A549 (cell line): ENCODE measurements around the gene SLC26A8. TPM values are rescaled to one million over a fixed set of nuclear protein-coding genes. Genes with fewer than 3 reads are reported as not detected.

Experiments used
- ATAC-seq, 2 experiments: fragments of 200-7000 bp in 1 of 2; fragments of >200 bp in 1 of 2; cut with Nextera tagmentation in 1 of 2; cut with Tn5 transposase in 1 of 2; 3 replicates each; pipeline versions ENCODE4 v1.8.0 to v1.9.1; 2018 to 2020; ENCODE audit warnings: mild to moderate bottlenecking in 1 of 2, moderate library complexity in 1 of 2
- CTCF ChIA-PET: fragments of 300-600 bp; sonication (Branson Sonifier 250); formaldehyde crosslinking; extraction: SDS; loops from one replicate; lab custom pipeline; 2021; ENCODE audit warnings: antibody characterized with exemption, inconsistent platforms; lab: Yijun Ruan, JAX
- POLR2A ChIA-PET: fragments of 350-600 bp; formaldehyde crosslinking; extraction: SDS; loops from one replicate; lab custom pipeline; 2021; ENCODE audit warnings: antibody characterized with exemption, inconsistent platforms; lab: Yijun Ruan, JAX
- DNase-seq, 2 experiments: peaks; one replicate each; pipeline versions ENCODE4 v3.0.0 to v3.0.0-alpha.2; 2011 to 2016; ENCODE audit warnings: low read depth in 1 of 2, low spot score in 1 of 2
- FAIRE-seq: peaks from 2 replicates; lab custom pipeline; 2011; peaks lifted over from hg19 to GRCh38; lab: Jason Lieb, UNC
- H3K27ac ChIP-seq, 2 experiments: fragments of >200 bp; sonication (Bioruptor Twin); formaldehyde crosslinking; 3 replicates each; pipeline ENCODE4 v1.5.1; 2016 to 2017
- H3K4me1 ChIP-seq: fragments of >200 bp; sonication (Bioruptor Twin); formaldehyde crosslinking; 3 replicates; pipeline ENCODE4 v1.6.1; 2016
- H3K4me2 ChIP-seq: fragments of >200 bp; sonication (Bioruptor Twin); formaldehyde crosslinking; 3 replicates; pipeline ENCODE4 v1.6.1; 2016
- H3K4me3 ChIP-seq: fragments of >200 bp; sonication (Bioruptor Twin); formaldehyde crosslinking; 3 replicates; pipeline ENCODE4 v1.5.1; 2016
- H3K9me3 ChIP-seq: fragments of >200 bp; sonication (Bioruptor Twin); formaldehyde crosslinking; 3 replicates; pipeline ENCODE4 v1.6.1; 2016
- EP300 ChIP-seq, 2 experiments: fragments of >200 bp; sonication (Bioruptor Twin); formaldehyde crosslinking; IDR thresholded peaks; 2 replicates in 1 of 2; 3 replicates in 1 of 2; pipeline ENCODE4 v1.6.1; 2016 to 2017
- HDAC2 ChIP-seq: fragments of 200-600 bp; sonication (generic); IDR thresholded peaks from 2 replicates; pipeline ENCODE4 v1.6.1; 2016
- HOXB5 ChIP-seq: fragments of 250-450 bp; sonication (Bioruptor Pico); IDR thresholded peaks from 2 replicates; pipeline ENCODE4 v1.5.0; 2020; ENCODE audit warnings: mild to moderate bottlenecking, moderate library complexity
- KDM1A ChIP-seq: fragments of 200-600 bp; sonication (generic); IDR thresholded peaks from 2 replicates; pipeline ENCODE4 v1.6.1; 2016; ENCODE audit warnings: low read depth, mild to moderate bottlenecking
- MAZ ChIP-seq: fragments of 150-350 bp; IDR thresholded peaks from 2 replicates; pipeline ENCODE4 v1.6.1; 2014; ENCODE audit warnings: antibody characterized with exemption, low read depth, low read length, borderline replicate concordance
- NFE2L2 ChIP-seq: fragments of 150-350 bp; conservative IDR thresholded peaks from 2 replicates; pipeline ENCODE4 v1.6.1; 2014; ENCODE audit warnings: low read length
- NPAS2 ChIP-seq: fragments of 250-450 bp; sonication (Bioruptor Pico); IDR thresholded peaks from 2 replicates; pipeline ENCODE4 v1.8.0; 2022; ENCODE audit warnings: mild to moderate bottlenecking, moderate library complexity, borderline replicate concordance
- PHF8 ChIP-seq: fragments of 200-600 bp; sonication (generic); IDR thresholded peaks from 2 replicates; pipeline ENCODE4 v1.6.1; 2016; ENCODE audit warnings: low read depth, mild to moderate bottlenecking, antibody characterized with exemption, moderate library complexity, borderline replicate concordance
- RFX5 ChIP-seq: fragments of 450-650 bp; IDR thresholded peaks from 2 replicates; pipeline ENCODE4 v1.7.1; 2014; ENCODE audit warnings: antibody characterized with exemption, mild to moderate bottlenecking, moderate library complexity
- SREBF2 ChIP-seq: fragments of 450-650 bp; IDR thresholded peaks from 2 replicates; pipeline ENCODE4 v1.6.1; 2014; ENCODE audit warnings: mild to moderate bottlenecking, moderate library complexity
- ZFP36 ChIP-seq: fragments of 450-650 bp; IDR thresholded peaks from 2 replicates; pipeline ENCODE4 v1.6.1; 2014; ENCODE audit warnings: borderline replicate concordance; ENCODE audit not compliant: partially characterized antibody
- WGBS: methylation state at CpG from one replicate; pipeline ENCODE4 v1.1.6; 2017; ENCODE audit errors: missing lambda C conversion rate; 5-methylcytosine and 5-hydroxymethylcytosine counted together
- polyA minus RNA-seq: library from RNA; depleted of rRNA, polyadenylated mRNA; stranded (reverse); fragments of >200 nt; gene quantifications from 2 replicates; pipeline ENCODE4 v1.2.3, GENCODE V29; 2011; rRNA and poly(A)+ RNA removed
- polyA plus RNA-seq, 4 experiments: library from polyadenylated mRNA; depleted of rRNA in 3 of 4; stranded (reverse); fragments of >200 nt; fragmentation: RNase III in 1 of 4; extraction: RNeasy Plus Mini Kit Qiagen cat#74134 plus additional on column Dnase treatment in 1 of 4; gene quantifications; 2 replicates in 3 of 4; 3 replicates in 1 of 4; pipeline ENCODE4 v1.2.3, GENCODE V29; 2011 to 2017
- TF ChIP-seq, protein P1 (sequence below): fragments of 450-650 bp; IDR thresholded peaks from 2 replicates; pipeline ENCODE4 v1.6.1; 2014; ENCODE audit warnings: antibody characterized with exemption
- TF ChIP-seq, protein P2 (sequence below): fragments of 250-450 bp; sonication (Bioruptor Pico); IDR thresholded peaks from 2 replicates; pipeline ENCODE4 v1.5.0; 2021; ENCODE audit warnings: mild to moderate bottlenecking, moderate library complexity, borderline replicate concordance

Gene SLC26A8, protein sequence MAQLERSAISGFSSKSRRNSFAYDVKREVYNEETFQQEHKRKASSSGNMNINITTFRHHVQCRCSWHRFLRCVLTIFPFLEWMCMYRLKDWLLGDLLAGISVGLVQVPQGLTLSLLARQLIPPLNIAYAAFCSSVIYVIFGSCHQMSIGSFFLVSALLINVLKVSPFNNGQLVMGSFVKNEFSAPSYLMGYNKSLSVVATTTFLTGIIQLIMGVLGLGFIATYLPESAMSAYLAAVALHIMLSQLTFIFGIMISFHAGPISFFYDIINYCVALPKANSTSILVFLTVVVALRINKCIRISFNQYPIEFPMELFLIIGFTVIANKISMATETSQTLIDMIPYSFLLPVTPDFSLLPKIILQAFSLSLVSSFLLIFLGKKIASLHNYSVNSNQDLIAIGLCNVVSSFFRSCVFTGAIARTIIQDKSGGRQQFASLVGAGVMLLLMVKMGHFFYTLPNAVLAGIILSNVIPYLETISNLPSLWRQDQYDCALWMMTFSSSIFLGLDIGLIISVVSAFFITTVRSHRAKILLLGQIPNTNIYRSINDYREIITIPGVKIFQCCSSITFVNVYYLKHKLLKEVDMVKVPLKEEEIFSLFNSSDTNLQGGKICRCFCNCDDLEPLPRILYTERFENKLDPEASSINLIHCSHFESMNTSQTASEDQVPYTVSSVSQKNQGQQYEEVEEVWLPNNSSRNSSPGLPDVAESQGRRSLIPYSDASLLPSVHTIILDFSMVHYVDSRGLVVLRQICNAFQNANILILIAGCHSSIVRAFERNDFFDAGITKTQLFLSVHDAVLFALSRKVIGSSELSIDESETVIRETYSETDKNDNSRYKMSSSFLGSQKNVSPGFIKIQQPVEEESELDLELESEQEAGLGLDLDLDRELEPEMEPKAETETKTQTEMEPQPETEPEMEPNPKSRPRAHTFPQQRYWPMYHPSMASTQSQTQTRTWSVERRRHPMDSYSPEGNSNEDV
- not detected in 2 replicates for polyA plus RNA-seq (2011; rRNA removed)
- not detected in 2 replicates for polyA plus RNA-seq (2012; cell fraction: cytosol; rRNA removed)
- not detected in 2 replicates for polyA plus RNA-seq (2012; cell fraction: nucleus; rRNA removed)
- not detected in 3 replicates for polyA plus RNA-seq (2017; fragmentation: RNase III; extraction: RNeasy Plus Mini Kit Qiagen cat#74134 plus additional on column Dnase treatment)
- polyA minus RNA-seq, result not detected in 2 replicates

DNA sequence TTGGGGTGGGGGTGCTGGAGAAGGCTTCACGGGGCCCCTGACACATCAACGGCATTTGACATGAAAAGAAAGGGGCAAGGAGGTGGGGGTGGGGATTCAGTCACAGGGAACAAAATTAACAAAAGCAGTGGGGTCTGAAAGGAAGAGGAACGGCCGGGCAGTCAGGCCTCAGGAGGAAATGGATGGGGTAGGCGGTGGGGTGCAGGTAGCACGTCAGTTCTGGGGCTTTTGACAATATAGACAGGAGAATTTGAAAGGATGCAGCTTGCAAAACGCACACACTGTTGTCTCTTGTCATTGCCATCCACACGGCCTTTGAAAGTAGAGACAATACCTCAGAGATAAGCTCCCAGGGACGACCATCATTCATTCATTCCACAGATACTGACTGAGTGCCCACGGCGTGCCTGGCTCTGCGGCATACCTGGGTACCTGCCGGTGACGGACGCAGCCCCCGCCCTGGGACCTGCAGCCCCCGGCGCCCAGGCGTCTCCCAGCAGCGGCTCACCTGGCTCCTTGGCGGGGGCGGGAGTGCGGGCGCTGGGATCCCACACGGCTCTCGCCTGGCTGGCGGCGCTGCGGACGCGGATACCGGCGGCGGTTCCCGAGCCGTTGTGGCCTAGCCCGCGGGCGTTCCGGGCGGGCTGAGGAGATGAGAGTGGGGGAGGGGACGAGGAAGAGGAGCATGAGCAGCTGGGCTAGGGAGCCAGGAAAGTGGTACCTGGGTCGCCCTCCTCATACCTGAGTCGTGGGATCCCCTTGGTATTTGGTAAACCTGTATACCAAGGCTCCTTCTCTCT is at the start of gene SLC26A8:
TSS of gene SLC26A8 (minus strand) at position 646 of the 800 bp plus-strand sequence. CDS start 4,934 bp downstream, outside the sequence.
- no peak for ATAC-seq

DNA sequence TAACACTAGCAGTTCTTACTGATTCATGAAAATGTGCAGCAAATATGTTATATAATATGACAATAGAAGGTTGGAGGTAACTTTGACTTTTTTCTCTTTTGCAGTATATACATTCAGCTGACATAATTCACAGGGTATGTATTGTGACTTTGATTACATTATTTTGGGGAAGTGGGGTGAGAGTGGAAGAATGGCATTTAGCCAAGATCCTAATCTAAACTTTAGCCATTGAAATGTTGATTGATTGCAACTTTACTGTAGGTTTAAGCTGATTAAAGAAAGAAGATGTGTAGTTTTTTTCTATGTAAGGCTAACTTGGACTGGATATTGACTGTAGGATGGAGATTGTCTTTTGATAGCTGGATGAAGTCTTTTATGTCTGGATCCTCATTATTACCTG is 49.1 kb upstream of the SLC26A8 start:
- POLR2A ChIA-PET, result no interaction called here
- Histone ChIP-seq H3K27ac (no peak overlapping the region), H3K4me3 (no peak overlapping the region), H3K4me1 (peaks cover under 1% of the 10 kb centered on the region; the same call in 1 of the 3 replicates), H3K4me2 (no peak overlapping the region), H3K9me3 (no peaks in the 10 kb centered on the region)
- no peak for FAIRE-seq
- DNase-seq, result no peak
- no peak for ATAC-seq
- TF ChIP-seq SREBF2 (no peak), NFE2L2 (no peak), HDAC2 (no peak), HOXB5 (CRISPR knock-in tag) (no peak)
- TF ChIP-seq, protein P1, sequence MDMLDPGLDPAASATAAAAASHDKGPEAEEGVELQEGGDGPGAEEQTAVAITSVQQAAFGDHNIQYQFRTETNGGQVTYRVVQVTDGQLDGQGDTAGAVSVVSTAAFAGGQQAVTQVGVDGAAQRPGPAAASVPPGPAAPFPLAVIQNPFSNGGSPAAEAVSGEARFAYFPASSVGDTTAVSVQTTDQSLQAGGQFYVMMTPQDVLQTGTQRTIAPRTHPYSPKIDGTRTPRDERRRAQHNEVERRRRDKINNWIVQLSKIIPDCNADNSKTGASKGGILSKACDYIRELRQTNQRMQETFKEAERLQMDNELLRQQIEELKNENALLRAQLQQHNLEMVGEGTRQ, result no peak
- CTCF ChIA-PET, result interaction anchor here (1.1 to 2.5 kb wide), 3 partner anchors 21 to 336 kb away, joined by 3 to 18 read pairs (median 4); no protein-coding TSS in a partner anchor

More for the DNA sequence above, at the start of gene SLC26A8:
- Histone ChIP-seq H3K27ac (no peak within 1 kb of the TSS), H3K4me3 (no peak within 1 kb of the TSS), H3K4me2 (no peak within 1 kb of the TSS), H3K9me3 (no peaks in the 10 kb centered on the region), H3K4me1 (no peaks in the 10 kb centered on the region)
- DNase-seq (no peak), FAIRE-seq (no peak)
- CTCF ChIA-PET, result interaction anchor here (2.9 kb wide), 1 partner anchor 71 kb away, joined by 13 read pairs; no protein-coding TSS in a partner anchor
- WGBS, result 64% methylated on average over 12 of the region's 44 CpGs
- no peak for TF ChIP-seq EP300 (IDR thresholded peaks at IDR 0.05)
- TF ChIP-seq NPAS2 (CRISPR knock-in tag), result no peak
- TF ChIP-seq ZFP36, result no peak
- no peak for TF ChIP-seq HDAC2
- TF ChIP-seq, protein P2, sequence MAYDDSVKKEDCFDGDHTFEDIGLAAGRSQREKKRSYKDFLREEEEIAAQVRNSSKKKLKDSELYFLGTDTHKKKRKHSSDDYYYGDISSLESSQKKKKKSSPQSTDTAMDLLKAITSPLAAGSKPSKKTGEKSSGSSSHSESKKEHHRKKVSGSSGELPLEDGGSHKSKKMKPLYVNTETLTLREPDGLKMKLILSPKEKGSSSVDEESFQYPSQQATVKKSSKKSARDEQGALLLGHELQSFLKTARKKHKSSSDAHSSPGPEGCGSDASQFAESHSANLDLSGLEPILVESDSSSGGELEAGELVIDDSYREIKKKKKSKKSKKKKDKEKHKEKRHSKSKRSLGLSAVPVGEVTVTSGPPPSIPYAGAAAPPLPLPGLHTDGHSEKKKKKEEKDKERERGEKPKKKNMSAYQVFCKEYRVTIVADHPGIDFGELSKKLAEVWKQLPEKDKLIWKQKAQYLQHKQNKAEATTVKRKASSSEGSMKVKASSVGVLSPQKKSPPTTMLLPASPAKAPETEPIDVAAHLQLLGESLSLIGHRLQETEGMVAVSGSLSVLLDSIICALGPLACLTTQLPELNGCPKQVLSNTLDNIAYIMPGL (CRISPR knock-in tag), result no peak
- POLR2A ChIA-PET, result no interaction called here

DNA sequence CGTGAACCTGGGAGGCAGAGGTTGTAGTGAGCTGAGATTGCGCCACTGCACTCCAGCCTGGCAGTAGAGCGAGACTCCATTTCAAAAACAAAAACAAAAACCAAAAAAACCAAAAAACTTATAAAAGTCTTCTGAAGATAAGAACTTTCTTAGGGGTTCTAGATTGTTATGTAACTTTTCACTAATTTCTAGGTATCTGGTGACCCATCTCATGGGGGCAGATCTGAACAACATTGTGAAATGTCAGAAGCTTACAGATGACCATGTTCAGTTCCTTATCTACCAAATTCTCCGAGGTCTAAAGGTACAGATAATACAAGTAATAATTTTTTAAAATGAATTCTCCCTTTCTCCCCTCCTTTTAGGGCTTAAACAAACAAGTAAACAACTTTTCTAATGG is 48.2 kb upstream of the SLC26A8 start:
- FAIRE-seq, result no peak
- no peak overlapping the region for H3K4me2 ChIP-seq
- TF ChIP-seq HDAC2 (no peak), KDM1A (no peak), PHF8 (no peak), RFX5 (no peak), MAZ (no peak)
- no peak overlapping the region for H3K27ac ChIP-seq
- H3K4me1 ChIP-seq, result peaks cover 4% of the 10 kb centered on the region; the same call in 2 of the 3 replicates
- no peak for ATAC-seq
- CTCF ChIA-PET, result interaction anchor here (1.3 to 2.5 kb wide), 2 partner anchors 22 to 44 kb away, joined by 3 to 18 read pairs; no protein-coding TSS in a partner anchor
- 92% methylated on average over 4 of the region's 4 CpGs for WGBS
- no peak for DNase-seq
- POLR2A ChIA-PET, result no interaction called here
- H3K9me3 ChIP-seq, result no peaks in the 10 kb centered on the region
- no peak overlapping the region for H3K4me3 ChIP-seq
